GM12891 (cell line): ENCODE measurements around the gene PDHX.

ENCODE experiments used
- DNase-seq: peaks from one replicate; pipeline ENCODE4 v3.0.0; 2011; ENCODE audit warnings: low spot score; ENCODE audit not compliant: insufficient read length
- FAIRE-seq: peaks from 2 replicates; lab custom pipeline; 2011; peaks lifted over from hg19 to GRCh38; lab: Jason Lieb, UNC
- PAX5 ChIP-seq: IDR thresholded peaks from 2 replicates; pipeline ENCODE4 v1.6.1; 2011; ENCODE audit warnings: low read length, moderate library complexity, mild to moderate bottlenecking; ENCODE audit not compliant: insufficient read depth, severe bottlenecking
- POLR2A ChIP-seq: IDR thresholded peaks from 2 replicates; pipeline ENCODE4 v1.6.1; 2011; ENCODE audit warnings: low read depth, low read length, control low read depth
- POLR2AphosphoS5 ChIP-seq: IDR thresholded peaks from 2 replicates; pipeline ENCODE4 v1.6.1; 2011; ENCODE audit warnings: low read depth, low read length, control low read depth
- POU2F2 ChIP-seq: IDR thresholded peaks from 2 replicates; pipeline ENCODE4 v1.6.1; 2011; ENCODE audit warnings: low read depth, mild to moderate bottlenecking, control low read depth, low read length, moderate library complexity
- SPI1 ChIP-seq: IDR thresholded peaks from 2 replicates; pipeline ENCODE4 v1.6.1; 2011; ENCODE audit warnings: low read depth, low read length, control low read depth
- TAF1 ChIP-seq: IDR thresholded peaks from 2 replicates; pipeline ENCODE4 v1.6.1; 2011; ENCODE audit warnings: low read depth, low read length, control low read depth

PDHX gene

DNA sequence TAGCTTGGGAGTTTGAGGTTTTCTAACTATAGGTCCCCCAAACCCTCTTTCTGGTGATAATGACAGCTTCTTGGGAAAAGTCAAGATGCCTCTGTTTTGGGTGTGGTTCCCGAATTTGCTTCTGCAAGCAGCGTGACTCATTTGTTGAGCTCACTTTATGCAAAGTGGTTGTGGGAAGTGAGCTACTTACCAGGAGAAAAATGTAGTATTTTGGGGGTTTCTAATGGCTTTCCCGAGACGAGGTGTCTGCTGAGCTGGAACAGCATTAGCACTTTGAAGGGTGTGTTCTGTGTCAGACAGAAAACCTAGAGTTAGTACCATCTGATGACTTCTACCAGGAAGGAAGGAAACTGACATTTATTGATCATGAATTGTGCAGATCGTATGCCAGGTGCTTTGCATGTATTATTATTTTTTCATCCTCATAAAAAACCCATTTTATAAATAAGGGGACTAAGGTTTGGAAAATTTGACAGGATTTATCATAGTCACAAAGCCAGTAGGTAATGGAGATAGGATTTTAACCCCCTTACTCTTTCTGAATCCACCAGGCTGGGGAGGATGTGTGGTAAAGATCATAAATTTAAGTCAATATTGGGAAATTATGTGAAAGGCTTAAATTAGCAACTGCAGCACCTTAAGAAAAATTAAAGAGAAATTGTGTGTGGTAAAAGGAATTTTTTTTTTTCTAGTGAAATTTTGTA, 113.7 kb downstream of the PDHX start:
- FAIRE-seq (peak; percentile 74), DNase-seq (no peak)

DNA sequence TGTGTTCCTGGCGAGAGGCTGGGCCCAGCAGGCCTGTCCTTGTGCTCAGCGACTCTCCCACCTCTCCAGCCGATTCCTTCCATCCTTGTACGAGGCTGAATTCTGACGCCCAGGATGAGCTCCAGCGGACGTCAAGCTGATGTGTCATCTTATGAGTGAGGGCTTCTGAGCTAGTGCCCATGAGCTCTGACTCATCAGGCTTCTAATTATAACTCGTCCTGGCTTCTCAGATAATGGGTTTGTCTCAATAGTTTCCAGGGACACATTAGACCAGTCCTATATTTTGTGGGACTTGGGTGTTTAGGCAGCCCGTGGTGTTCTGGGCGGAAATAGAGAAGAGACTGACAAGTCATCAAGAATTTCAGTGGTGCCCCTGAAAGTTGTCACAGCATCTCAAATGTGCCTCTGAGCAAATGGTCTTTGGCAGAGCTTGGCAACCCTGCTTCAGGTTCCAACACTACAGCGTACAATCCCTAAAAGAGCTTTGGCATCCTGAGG, 114.3 kb downstream of the PDHX start:
- no peak for FAIRE-seq
- DNase-seq: no peak
- TF ChIP-seq POLR2AphosphoS5: no peak
- no peak for TF ChIP-seq SPI1
- no peak for TF ChIP-seq PAX5
- TF ChIP-seq POU2F2: no peak

More for the DNA sequence above, 113.7 kb downstream of the PDHX start:
- TF ChIP-seq PAX5: no peak
- TF ChIP-seq POLR2A: no peak
- TF ChIP-seq POU2F2: peak; percentile 97
- TF ChIP-seq SPI1: 0 out of 2 replicates have a peak, but pooled peaks have one; percentile 23
- no peak for TF ChIP-seq TAF1

DNA sequence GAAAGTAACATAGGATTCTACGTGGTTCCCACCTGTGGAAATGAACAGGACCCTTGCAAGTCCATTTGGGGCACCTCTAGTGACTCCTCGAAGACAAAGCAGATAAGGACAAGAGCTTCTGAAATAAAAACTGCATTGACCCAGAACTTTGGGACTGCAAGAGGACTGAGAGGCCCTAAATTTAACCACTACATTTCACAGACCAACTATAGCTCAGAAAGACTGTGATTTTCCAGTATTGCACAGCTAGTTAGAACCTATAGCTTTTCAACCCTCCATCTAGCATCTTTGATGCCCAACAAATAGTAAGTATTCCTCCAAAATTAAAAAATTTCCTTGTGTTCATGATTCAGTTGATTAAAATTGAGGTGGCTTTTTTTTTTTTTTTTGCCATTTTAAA, 114.9 kb downstream of the PDHX start:
- no peak for DNase-seq
- TF ChIP-seq POLR2A: no peak
- TF ChIP-seq TAF1: no peak
- TF ChIP-seq PAX5: no peak
- TF ChIP-seq POU2F2: no peak
- TF ChIP-seq SPI1: no peak
- no peak for TF ChIP-seq POLR2AphosphoS5
- FAIRE-seq: no peak

DNA sequence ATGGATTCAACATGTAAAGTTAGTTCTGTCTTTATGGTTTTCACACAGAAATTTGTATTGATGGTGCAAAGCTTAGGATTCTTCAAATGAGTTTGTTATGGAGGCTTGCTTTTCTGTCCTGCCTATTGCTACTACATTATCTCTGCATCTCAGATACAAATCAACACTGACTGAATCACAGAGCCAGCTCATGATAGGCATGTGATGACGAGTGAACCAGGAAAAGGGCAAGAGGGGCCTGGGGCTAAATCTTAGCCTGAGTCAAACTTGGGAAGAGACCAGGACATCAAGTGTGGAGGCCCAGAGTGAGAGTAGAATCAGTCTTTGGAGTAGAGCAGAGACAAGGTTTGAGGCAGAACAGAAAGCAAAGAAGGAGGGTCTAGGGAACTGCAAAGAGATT, 115.4 kb downstream of the PDHX start:
- DNase-seq (no peak), FAIRE-seq (no peak)
- no peak for TF ChIP-seq POLR2A
- no peak for TF ChIP-seq SPI1
- no peak for TF ChIP-seq TAF1
- no peak for TF ChIP-seq PAX5
- TF ChIP-seq POU2F2: no peak
- TF ChIP-seq POLR2AphosphoS5: no peak

GRCh38 chr11:35033011-35033410, 116.6 kb downstream of the PDHX start:
- no peak for FAIRE-seq
- no peak for TF ChIP-seq POLR2AphosphoS5
- no peak for TF ChIP-seq TAF1
- no peak for TF ChIP-seq POLR2A
- TF ChIP-seq POU2F2: no peak
- TF ChIP-seq SPI1: no peak
- no peak for TF ChIP-seq PAX5

DNA sequence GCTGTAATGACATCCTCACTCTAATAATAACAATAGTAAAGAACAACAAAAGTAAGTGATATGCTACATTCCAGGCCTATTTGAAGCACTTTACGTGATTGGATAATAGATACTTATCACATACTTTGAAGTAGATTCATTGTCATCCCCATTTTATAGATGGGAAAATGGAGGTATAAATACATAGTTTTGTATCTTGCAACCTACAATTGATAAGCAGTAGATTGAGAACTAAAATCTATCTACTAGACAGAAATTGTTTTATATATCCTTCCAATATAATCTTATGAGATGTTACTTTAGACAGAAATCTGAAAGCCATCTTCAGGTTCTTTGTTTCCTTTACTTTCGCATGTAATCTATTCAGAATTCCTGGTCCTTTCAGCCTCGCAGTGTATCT, 118.0 kb downstream of the PDHX start:
- TF ChIP-seq POLR2AphosphoS5 (no peak), POLR2A (no peak), TAF1 (no peak), POU2F2 (no peak), PAX5 (no peak), SPI1 (no peak)
- DNase-seq (no peak), FAIRE-seq (no peak)

More at GRCh38 chr11:35033011-35033410, 116.6 kb downstream of the PDHX start:
- DNase-seq: no peak

- no peak for DNase-seq
- no peak for TF ChIP-seq TAF1
- TF ChIP-seq POLR2A: peak; percentile 24; the same call in 1 of the 2 replicates
- TF ChIP-seq POU2F2: no peak
- peak; percentile 12; the same call in 1 of the 2 replicates for TF ChIP-seq POLR2AphosphoS5
- TF ChIP-seq PAX5: no peak
- TF ChIP-seq SPI1: peak; percentile 42; the same call in 1 of the 2 replicates
- peak; percentile 63 for FAIRE-seq
These were observed 119.5 kb downstream of the PDHX start for GRCh38 chr11:35035894-35036408.

GRCh38 chr11:35036639-35037038, 120.2 kb downstream of the PDHX start:
- FAIRE-seq (no peak), DNase-seq (no peak)

DNA sequence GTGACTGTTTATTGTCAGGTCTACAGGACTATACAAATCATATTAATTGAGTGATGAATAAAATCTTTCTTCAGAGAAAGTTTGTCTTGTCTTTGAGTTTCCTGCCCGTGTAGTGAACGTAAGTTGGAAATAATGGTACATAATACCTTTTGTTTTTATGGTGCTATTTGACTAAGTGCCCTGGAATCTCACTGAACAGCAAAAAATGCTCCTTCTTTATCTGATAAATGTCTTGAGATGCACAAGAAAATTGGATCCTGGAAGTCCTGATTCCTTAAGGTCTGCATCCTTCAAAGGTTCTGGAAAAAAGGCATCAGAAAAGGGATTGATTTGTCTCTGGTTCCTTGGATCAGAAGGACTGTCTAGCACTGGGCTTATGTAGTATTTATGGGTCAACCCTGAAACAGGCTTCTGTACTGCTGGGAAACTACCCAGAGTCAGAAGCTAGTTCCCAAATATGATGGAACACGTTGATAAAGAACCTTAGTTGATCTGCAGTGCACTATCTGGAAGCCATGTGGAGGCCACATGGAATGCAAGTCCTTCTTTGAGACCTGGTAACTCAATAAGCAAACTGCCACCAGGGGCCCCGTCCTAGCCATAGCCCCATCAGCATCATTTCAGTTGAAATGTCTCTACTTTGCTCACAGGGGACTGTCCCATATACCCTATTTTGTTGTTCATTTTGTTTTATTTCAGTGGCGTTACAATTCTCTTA, 122.0 kb downstream of the PDHX start:
- DNase-seq: no peak
- no peak for TF ChIP-seq PAX5
- no peak for TF ChIP-seq POLR2AphosphoS5
- TF ChIP-seq POLR2A: no peak
- TF ChIP-seq TAF1: no peak
- TF ChIP-seq POU2F2: no peak
- TF ChIP-seq SPI1: no peak
- FAIRE-seq: no peak

More at GRCh38 chr11:35036639-35037038, 120.2 kb downstream of the PDHX start:
- no peak for TF ChIP-seq POU2F2
